ENCODE results near the gene PYGM. TPM values are rescaled to one million over a fixed set of nuclear protein-coding genes. Genes with fewer than 3 reads are reported as not detected.

Gene PYGM
- total and polyA plus RNA-seq, 2 of the 8 experiments (the other 6 are each of a cell fraction or from before 2014, with no cell fraction given), result 9.6 to 10.0 TPM

DNA sequence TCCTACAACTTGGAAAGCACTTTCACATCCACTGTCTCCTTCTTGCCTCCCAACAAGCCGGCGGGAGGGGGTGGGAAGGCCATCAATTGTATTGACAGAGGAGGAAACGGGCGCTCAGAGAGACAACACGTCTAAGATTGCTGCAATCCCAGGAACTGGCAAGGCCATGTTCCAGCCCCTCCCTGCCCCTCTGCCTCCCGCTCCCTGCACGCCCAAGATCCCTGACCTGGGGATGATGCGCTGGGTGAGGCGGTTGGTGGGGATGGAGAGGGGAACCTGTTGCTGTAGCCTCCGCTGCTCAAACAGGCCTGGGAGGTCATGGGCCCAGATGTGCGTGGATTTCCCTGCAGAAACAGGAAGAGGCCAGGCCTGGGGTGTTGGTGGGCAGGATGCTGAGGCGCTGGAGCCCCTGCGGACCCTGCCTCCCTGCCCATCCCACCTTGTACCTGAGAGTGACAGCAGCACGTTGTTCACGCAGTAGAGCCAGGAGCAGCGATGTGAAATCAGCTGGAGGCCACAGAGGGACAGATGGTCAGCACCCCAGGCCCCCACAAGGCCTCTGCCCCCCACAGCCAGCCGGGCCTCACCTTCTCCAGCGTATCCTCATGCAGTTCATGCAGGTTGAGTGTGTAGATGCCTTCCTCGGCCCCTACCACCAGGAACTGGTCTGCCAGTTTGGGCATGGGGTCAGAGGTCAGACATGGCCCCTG is 36.4 kb upstream of the PYGM start:
- Histone ChIP-seq H3K4me1 (replicated peaks in 1 of 4; ENCODE audit: control insufficient read depth in 3 of 4, insufficient read depth in 4 of 4, low read length in 3 of 4) (no peaks in the 10 kb centered on the region), H3K27ac (ENCODE audit: low read depth, low read length) (no peak overlapping the region), H3K9me3 (ENCODE audit: insufficient read depth in 2 of 2, low read depth in 1 of 2, low read length in 1 of 2) (no peaks in the 10 kb centered on the region), H3K4me2 (ENCODE audit: insufficient read depth in 1 of 2, low read depth in 2 of 2, low read length in 2 of 2) (no peak overlapping the region), H3K56ac (replicated peaks; ENCODE audit: insufficient read length, low read depth, low read length) (no peak overlapping the region), H3K36me3 (ENCODE audit: control insufficient read depth in 2 of 4, insufficient read depth in 4 of 4, low read length in 3 of 4) (peaks cover 0 to 2% (median 0%) of the 10 kb centered on the region in 4 experiments; a peak in 1 of 8 replicates), H3K79me2 (ENCODE audit: control insufficient read depth in 1 of 2, insufficient read depth in 2 of 2, low read length in 2 of 2) (no peaks in the 10 kb centered on the region), H3K23ac (ENCODE audit: insufficient read length) (no peak overlapping the region), H2BK120ac (replicated peaks; ENCODE audit: low read depth, low read length) (no peak overlapping the region), H3K4me3 (ENCODE audit: extremely low read depth in 1 of 4, insufficient read depth in 2 of 4, low read depth in 3 of 4, low read length in 4 of 4) (no peak overlapping the region), H3K9ac (replicated peaks in 1 of 4; ENCODE audit: extremely low read depth in 1 of 4, low read depth in 3 of 4, low read length in 3 of 4) (no peak overlapping the region), H4K8ac (ENCODE audit: extremely low read depth, insufficient read depth, low read length) (no peak overlapping the region), H2BK12ac (ENCODE audit: low read depth, low read length) (no peak overlapping the region), H3K4ac (replicated peaks; ENCODE audit: insufficient read length, low read depth, low read length) (no peak overlapping the region), H3K18ac (ENCODE audit: extremely low read depth, low read length) (no peak overlapping the region), H4K20me1 (replicated peaks in 1 of 2; ENCODE audit: control insufficient read depth in 1 of 2, insufficient read depth in 2 of 2, low read length in 2 of 2) (peaks cover 0 to 2% of the 10 kb centered on the region in 2 experiments), H3K79me1 (ENCODE audit: low read depth, low read length) (no peaks in the 10 kb centered on the region; the same call in 1 of the 2 replicates), H3K23me2 (ENCODE audit: low read depth, low read length) (no peaks in the 10 kb centered on the region), H2BK15ac (ENCODE audit: low read length) (no peak overlapping the region), H4K91ac (replicated peaks; ENCODE audit: insufficient read length, low read length) (no peak overlapping the region), H2BK5ac (ENCODE audit: low read depth, low read length) (no peak overlapping the region), H3K27me3 (replicated peaks in 1 of 4; ENCODE audit: control insufficient read depth in 3 of 4, extremely low read depth in 1 of 4, insufficient read depth in 3 of 4, low read length in 3 of 4) (no peaks in the 10 kb centered on the region), H4K5ac (ENCODE audit: insufficient read length, low read depth, low read length) (no peak overlapping the region), H2AK5ac (ENCODE audit: low read depth, low read length) (no peak overlapping the region), H2BK20ac (ENCODE audit: low read length) (no peak overlapping the region), H2AFZ (ENCODE audit: low read length) (no peak overlapping the region), H3K14ac (ENCODE audit: insufficient read length) (no peak overlapping the region)
- DNase-seq (ENCODE audit: low read depth in 1 of 2, low spot score in 2 of 2) (no peak), FAIRE-seq (no peak)
- POLR2A ChIA-PET (ENCODE audit: partially characterized antibody), result interaction anchor here (0.7 to 1.6 kb wide), 2 partner anchors 10 to 34 kb away, joined by 3 to 4 read pairs; no protein-coding TSS in a partner anchor
- CTCF ChIA-PET (ENCODE audit: partially characterized antibody), result interaction anchor here (1.0 to 2.7 kb wide), 4 partner anchors 13 to 72 kb away, joined by 3 to 9 read pairs (median 4); no protein-coding TSS in a partner anchor
- 89% methylated on average over 18 of the region's 19 CpGs; no CpG with 5 or more reads in 1 of the 2 experiments for WGBS, 2 experiments (ENCODE audit: extremely low coverage in 1 of 2, insufficient coverage in 1 of 2, insufficient read length in 1 of 2, insufficient replicate concordance in 2 of 2, low coverage in 1 of 2, low lambda C conversion rate in 2 of 2, missing lambda C conversion rate in 1 of 2)
- TF ChIP-seq ZNF274 (IDR thresholded peaks at IDR 0.05; ENCODE audit: borderline replicate concordance, extremely low read depth, low read length) (no peak), CHD1 (IDR thresholded peaks at IDR 0.05; ENCODE audit: low read depth, low read length) (no peak), JUN (IDR thresholded peaks at IDR 0.05; ENCODE audit: low read depth, low read length) (no peak), FOSL1 (IDR thresholded peaks at IDR 0.05; ENCODE audit: insufficient read depth, low read depth, low read length) (no peak)
